Measurements from ENCODE around the gene SLC9A3.

SLC9A3 gene

DNA sequence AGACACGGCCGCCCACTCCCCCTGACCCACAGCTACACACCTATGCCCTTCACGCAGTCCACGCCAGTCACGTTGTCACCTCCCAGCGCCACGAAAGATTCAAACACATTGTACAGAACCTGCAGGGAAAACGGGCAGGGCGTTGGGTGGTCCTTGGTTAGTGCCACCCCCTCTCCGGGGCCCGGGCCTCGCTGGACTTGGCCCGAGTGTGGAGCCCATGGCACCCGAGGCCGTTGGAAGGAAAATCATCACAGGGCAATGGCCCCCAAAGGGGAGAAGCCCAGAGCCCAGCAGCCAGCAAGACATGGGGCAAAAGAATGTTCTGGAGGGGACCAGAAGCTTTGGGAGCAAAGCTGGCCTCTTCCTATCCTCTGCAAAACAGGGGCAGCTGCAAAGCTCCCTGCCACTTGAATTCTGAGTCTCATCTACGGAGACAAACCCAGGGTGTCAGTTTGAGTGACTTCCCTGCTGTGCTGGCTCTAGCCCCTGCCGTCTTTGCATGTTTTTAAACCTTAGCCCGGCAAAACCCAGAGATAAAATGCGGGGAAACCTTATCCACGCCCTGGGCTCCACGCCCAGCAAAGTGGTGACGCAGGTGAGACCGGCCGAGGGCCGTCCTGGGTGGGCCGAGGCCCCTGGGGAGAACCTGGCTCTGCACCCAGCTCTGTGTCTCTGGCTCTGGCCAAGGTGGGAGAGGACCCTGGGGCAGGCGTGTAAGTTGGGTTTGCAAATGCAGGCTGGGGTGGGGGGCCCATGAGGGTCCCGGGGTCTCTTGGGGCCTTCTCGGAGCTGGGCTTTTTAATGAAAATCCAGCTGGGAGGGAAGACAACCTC lies 38.9 kb downstream of the SLC9A3 start:
- H3K4me3 ChIP-seq (ENCODE audit: low read length), result no peak overlapping the region
- H3K27me3 ChIP-seq (ENCODE audit: low read depth, low read length), result no peaks in the 10 kb centered on the region
- H3K4me1 ChIP-seq (ENCODE audit: low read length), result no peaks in the 10 kb centered on the region
- H3K79me2 ChIP-seq (ENCODE audit: low read length), result no peaks in the 10 kb centered on the region
- no peak overlapping the region for H3K27ac ChIP-seq (ENCODE audit: low read length)
- no peak overlapping the region for H3K9ac ChIP-seq (ENCODE audit: low read length)
- no peaks in the 10 kb centered on the region for H3K36me3 ChIP-seq (replicated peaks; ENCODE audit: low read depth, low read length)
- no peaks in the 10 kb centered on the region for H3K9me3 ChIP-seq (ENCODE audit: insufficient read depth, low read length)
- H2AFZ ChIP-seq (ENCODE audit: low read depth, low read length), result no peak overlapping the region
- H4K20me1 ChIP-seq (ENCODE audit: insufficient read depth, low read length), result no peaks in the 10 kb centered on the region
- H3K4me2 ChIP-seq (ENCODE audit: low read length), result no peak overlapping the region
- TF ChIP-seq, protein P1, sequence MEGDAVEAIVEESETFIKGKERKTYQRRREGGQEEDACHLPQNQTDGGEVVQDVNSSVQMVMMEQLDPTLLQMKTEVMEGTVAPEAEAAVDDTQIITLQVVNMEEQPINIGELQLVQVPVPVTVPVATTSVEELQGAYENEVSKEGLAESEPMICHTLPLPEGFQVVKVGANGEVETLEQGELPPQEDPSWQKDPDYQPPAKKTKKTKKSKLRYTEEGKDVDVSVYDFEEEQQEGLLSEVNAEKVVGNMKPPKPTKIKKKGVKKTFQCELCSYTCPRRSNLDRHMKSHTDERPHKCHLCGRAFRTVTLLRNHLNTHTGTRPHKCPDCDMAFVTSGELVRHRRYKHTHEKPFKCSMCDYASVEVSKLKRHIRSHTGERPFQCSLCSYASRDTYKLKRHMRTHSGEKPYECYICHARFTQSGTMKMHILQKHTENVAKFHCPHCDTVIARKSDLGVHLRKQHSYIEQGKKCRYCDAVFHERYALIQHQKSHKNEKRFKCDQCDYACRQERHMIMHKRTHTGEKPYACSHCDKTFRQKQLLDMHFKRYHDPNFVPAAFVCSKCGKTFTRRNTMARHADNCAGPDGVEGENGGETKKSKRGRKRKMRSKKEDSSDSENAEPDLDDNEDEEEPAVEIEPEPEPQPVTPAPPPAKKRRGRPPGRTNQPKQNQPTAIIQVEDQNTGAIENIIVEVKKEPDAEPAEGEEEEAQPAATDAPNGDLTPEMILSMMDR (IDR thresholded peaks at IDR 0.05; ENCODE audit: low read depth, low read length), result no peak
- TF ChIP-seq EZH2phosphoT487 (IDR thresholded peaks at IDR 0.05; ENCODE audit: low read depth), result no peak

DNA sequence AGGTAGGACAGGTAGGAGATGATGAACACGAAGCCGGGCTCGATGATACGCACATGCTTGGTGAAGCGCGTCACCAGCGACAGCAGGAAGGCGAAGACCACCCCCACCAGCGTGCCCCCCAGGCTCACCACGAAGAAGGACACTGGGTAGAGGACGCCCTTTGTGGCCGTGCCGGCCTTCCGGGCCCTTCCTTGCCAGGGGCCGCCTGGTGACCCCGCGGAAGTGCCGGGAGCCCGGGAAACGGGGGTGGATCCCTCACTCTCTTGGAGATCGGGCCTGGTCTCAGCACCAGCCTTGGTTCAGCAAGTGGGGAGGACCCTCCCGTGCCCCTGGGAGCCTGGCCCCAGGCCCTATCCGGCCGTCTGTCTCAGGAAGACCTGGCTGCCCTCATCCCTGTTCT lies 39.7 kb downstream of the SLC9A3 start:
- no peak overlapping the region for H3K27ac ChIP-seq (ENCODE audit: low read length)
- no peaks in the 10 kb centered on the region for H3K4me1 ChIP-seq (ENCODE audit: low read length)
- no peaks in the 10 kb centered on the region for H3K27me3 ChIP-seq (ENCODE audit: low read depth, low read length)
- no peaks in the 10 kb centered on the region for H3K9me3 ChIP-seq (ENCODE audit: insufficient read depth, low read length)
- no peaks in the 10 kb centered on the region for H4K20me1 ChIP-seq (ENCODE audit: insufficient read depth, low read length)
- H3K79me2 ChIP-seq (ENCODE audit: low read length), result no peaks in the 10 kb centered on the region
- H3K36me3 ChIP-seq (replicated peaks; ENCODE audit: low read depth, low read length), result no peaks in the 10 kb centered on the region
- no peak overlapping the region for H2AFZ ChIP-seq (ENCODE audit: low read depth, low read length)
- H3K4me2 ChIP-seq (ENCODE audit: low read length), result no peak overlapping the region
- no peak overlapping the region for H3K9ac ChIP-seq (ENCODE audit: low read length)
- TF ChIP-seq, protein P1 (IDR thresholded peaks at IDR 0.05; ENCODE audit: low read depth, low read length), result no peak
- no peak for TF ChIP-seq EZH2phosphoT487 (IDR thresholded peaks at IDR 0.05; ENCODE audit: low read depth)
- no peak overlapping the region for H3K4me3 ChIP-seq (ENCODE audit: low read length)

DNA sequence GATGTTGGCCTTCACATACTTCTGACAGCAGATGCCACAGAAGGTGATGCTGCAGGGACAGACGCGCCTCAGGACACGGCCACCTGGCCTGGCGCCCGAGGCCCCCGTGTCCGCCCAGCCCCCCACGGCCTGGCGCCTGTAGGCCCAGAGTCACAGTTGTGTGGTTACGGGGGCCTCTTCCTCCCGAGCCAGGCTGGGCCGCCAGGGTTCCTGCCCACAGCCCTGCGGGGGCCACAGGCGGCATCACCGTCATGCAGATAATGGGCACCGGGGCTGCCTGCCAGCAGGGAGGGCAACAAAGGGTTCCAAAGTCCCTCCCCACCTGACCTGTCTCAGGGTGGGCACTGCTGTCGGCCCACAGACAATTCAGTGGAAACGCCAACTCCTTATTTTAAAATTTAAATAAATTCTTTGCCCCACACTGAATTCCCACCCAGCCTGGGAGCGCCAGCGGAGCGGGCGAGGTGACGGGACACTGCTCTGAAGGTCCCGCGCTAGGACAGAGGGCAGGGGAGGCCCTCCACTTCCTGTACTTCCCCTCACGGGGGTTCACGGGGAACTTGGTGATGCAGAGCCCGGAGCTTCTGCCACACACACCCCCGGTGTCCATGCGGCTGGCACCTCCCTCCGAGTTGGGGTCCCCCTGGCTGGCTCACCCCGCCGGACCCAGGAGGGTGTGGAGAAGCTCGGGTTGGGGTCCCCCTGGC lies 40.7 kb downstream of the SLC9A3 start:
- no peak overlapping the region for H3K4me3 ChIP-seq (ENCODE audit: low read length)
- H3K9me3 ChIP-seq (ENCODE audit: insufficient read depth, low read length), result no peaks in the 10 kb centered on the region
- H2AFZ ChIP-seq (ENCODE audit: low read depth, low read length), result no peak overlapping the region
- no peaks in the 10 kb centered on the region for H3K27me3 ChIP-seq (ENCODE audit: low read depth, low read length)
- H3K9ac ChIP-seq (ENCODE audit: low read length), result no peak overlapping the region
- H3K36me3 ChIP-seq (replicated peaks; ENCODE audit: low read depth, low read length), result no peaks in the 10 kb centered on the region
- no peaks in the 10 kb centered on the region for H4K20me1 ChIP-seq (ENCODE audit: insufficient read depth, low read length)
- no peak overlapping the region for H3K27ac ChIP-seq (ENCODE audit: low read length)
- no peak overlapping the region for H3K4me2 ChIP-seq (ENCODE audit: low read length)
- no peaks in the 10 kb centered on the region for H3K4me1 ChIP-seq (ENCODE audit: low read length)
- H3K79me2 ChIP-seq (ENCODE audit: low read length), result no peaks in the 10 kb centered on the region
- TF ChIP-seq, protein P1 (IDR thresholded peaks at IDR 0.05; ENCODE audit: low read depth, low read length), result no peak
- no peak for TF ChIP-seq EZH2phosphoT487 (IDR thresholded peaks at IDR 0.05; ENCODE audit: low read depth)

DNA sequence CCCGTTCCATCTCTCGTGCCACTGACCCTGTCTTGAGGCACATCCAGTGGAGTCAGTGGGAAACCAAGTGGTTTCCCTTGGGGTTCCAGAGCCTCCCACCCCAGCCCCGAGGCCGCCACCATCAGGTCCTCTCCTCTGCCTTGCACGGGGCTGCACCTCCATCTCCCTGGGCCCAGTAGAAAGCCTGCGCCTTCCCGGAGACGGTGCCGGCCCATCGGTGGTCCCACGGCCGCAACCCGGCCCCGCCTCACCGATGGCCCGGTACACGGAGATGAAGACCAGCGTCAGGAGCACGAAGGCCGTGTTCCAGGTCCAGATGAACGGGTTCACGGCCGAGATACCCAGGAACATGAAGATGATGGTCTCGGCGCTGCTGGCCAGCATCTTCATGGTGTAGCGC lies 41.2 kb downstream of the SLC9A3 start:
- no peaks in the 10 kb centered on the region for H3K36me3 ChIP-seq (replicated peaks; ENCODE audit: low read depth, low read length)
- no peak overlapping the region for H2AFZ ChIP-seq (ENCODE audit: low read depth, low read length)
- H3K4me3 ChIP-seq (ENCODE audit: low read length), result no peak overlapping the region
- no peak overlapping the region for H3K4me2 ChIP-seq (ENCODE audit: low read length)
- no peak overlapping the region for H3K9ac ChIP-seq (ENCODE audit: low read length)
- no peaks in the 10 kb centered on the region for H3K27me3 ChIP-seq (ENCODE audit: low read depth, low read length)
- H3K9me3 ChIP-seq (ENCODE audit: insufficient read depth, low read length), result no peaks in the 10 kb centered on the region
- H3K79me2 ChIP-seq (ENCODE audit: low read length), result no peaks in the 10 kb centered on the region
- no peak overlapping the region for H3K27ac ChIP-seq (ENCODE audit: low read length)
- TF ChIP-seq EZH2phosphoT487 (IDR thresholded peaks at IDR 0.05; ENCODE audit: low read depth), result no peak
- TF ChIP-seq, protein P1 (IDR thresholded peaks at IDR 0.05; ENCODE audit: low read depth, low read length), result no peak
- H4K20me1 ChIP-seq (ENCODE audit: insufficient read depth, low read length), result no peaks in the 10 kb centered on the region
- H3K4me1 ChIP-seq (ENCODE audit: low read length), result no peaks in the 10 kb centered on the region
